GM19193 (cell line): ENCODE measurements around the gene LYZ.

ENCODE experiments used
- POLR2A ChIP-seq: IDR thresholded peaks from 4 replicates; pipeline ENCODE4 v1.6.1; 2011; ENCODE audit not compliant: insufficient read depth, insufficient read length; ENCODE audit errors: extremely low read depth

LYZ gene

GRCh38 chr12:69397978-69398377 lies 49.8 kb downstream of the LYZ start:
- TF ChIP-seq POLR2A: no peak

GRCh38 chr12:69401940-69402339 lies 53.8 kb downstream of the LYZ start:
- no peak for TF ChIP-seq POLR2A
